Right atrium auricular region (tissue), 2 donors: ENCODE data around the gene TRUB2. TPM values are rescaled to one million over a fixed set of nuclear protein-coding genes. Genes with fewer than 3 reads are reported as not detected.

ENCODE experiments used
- DNase-seq: peaks from one replicate; pipeline ENCODE4 v3.0.0-alpha.2; 2019; ENCODE audit warnings: low spot score
- H3K27ac ChIP-seq, 2 donors: fragments of 200-600 bp; sonication (generic); 1 replicate in 1 of 2; 2 replicates in 1 of 2; pipeline ENCODE4 v1.5.1; 2016 to 2019
- H3K27me3 ChIP-seq, 2 donors: fragments of 200-600 bp; sonication (generic); one replicate each; pipeline versions ENCODE4 v1.5.1 to v1.6.0; 2017 to 2019
- H3K36me3 ChIP-seq: fragments of 200-600 bp; sonication (generic); one replicate; pipeline ENCODE4 v1.5.1; 2016
- H3K4me1 ChIP-seq, 2 donors: fragments of 200-600 bp; sonication (generic); one replicate each; pipeline versions ENCODE4 v1.5.1 to v1.6.0; 2017 to 2019
- H3K4me3 ChIP-seq, 2 donors: fragments of 200-600 bp; sonication (generic); 1 replicate in 1 of 2; 2 replicates in 1 of 2; pipeline ENCODE4 v1.5.1; 2017 to 2019; ENCODE audit warnings: mild to moderate bottlenecking in 1 of 2, moderate library complexity in 1 of 2
- H3K9me3 ChIP-seq, 2 donors: fragments of 200-600 bp; sonication (generic); one replicate each; pipeline ENCODE4 v1.5.1; 2019
- CTCF ChIP-seq, 2 donors: fragments of 200-600 bp; sonication (generic); IDR thresholded peaks; one replicate each; pipeline ENCODE4 v1.5.1; 2019; ENCODE audit warnings: antibody characterized with exemption in 2 of 2
- total RNA-seq, 2 donors: library from RNA; depleted of rRNA; stranded (reverse); fragments of >200 nt; gene quantifications; one replicate each; pipeline ENCODE4 v1.1.0, GENCODE V29; 2016

Gene TRUB2
- total RNA-seq, 2 donors from 2014 or later, result 9.3 to 10.2 TPM

GRCh38 chr9:128266868-128267590 lies 55.2 kb downstream of the TRUB2 start:
- no peaks in the 10 kb centered on the region for H3K27me3 ChIP-seq
- H3K4me3 ChIP-seq, result no peak overlapping the region
- no peak for TF ChIP-seq CTCF (IDR thresholded peaks at IDR 0.05)
- H3K4me1 ChIP-seq, result no peaks in the 10 kb centered on the region
- H3K9me3 ChIP-seq, result no peaks in the 10 kb centered on the region
- H3K36me3 ChIP-seq, result peaks cover 72% of the 10 kb centered on the region
- H3K27ac ChIP-seq, result no peak overlapping the region
- no peak for DNase-seq

GRCh38 chr9:128265348-128265847 lies 56.8 kb downstream of the TRUB2 start:
- Histone ChIP-seq H3K36me3 (peaks cover 77% of the 10 kb centered on the region), H3K4me1 (no peaks in the 10 kb centered on the region), H3K9me3 (no peaks in the 10 kb centered on the region), H3K27me3 (no peaks in the 10 kb centered on the region), H3K27ac (no peak overlapping the region), H3K4me3 (no peak overlapping the region)
- TF ChIP-seq CTCF (IDR thresholded peaks at IDR 0.05), result no peak
- DNase-seq, result no peak

GRCh38 chr9:128262687-128263086 lies 59.6 kb downstream of the TRUB2 start:
- Histone ChIP-seq H3K9me3 (no peaks in the 10 kb centered on the region), H3K27me3 (no peaks in the 10 kb centered on the region), H3K4me3 (no peak overlapping the region), H3K36me3 (peaks cover 95% of the 10 kb centered on the region), H3K27ac (no peak overlapping the region), H3K4me1 (no peaks in the 10 kb centered on the region)
- DNase-seq, result no peak
- no peak for TF ChIP-seq CTCF (IDR thresholded peaks at IDR 0.05)

GRCh38 chr9:128260340-128260739 lies 61.9 kb downstream of the TRUB2 start:
- Histone ChIP-seq H3K27ac (no peak overlapping the region), H3K4me1 (no peaks in the 10 kb centered on the region), H3K4me3 (no peak overlapping the region), H3K9me3 (no peaks in the 10 kb centered on the region), H3K36me3 (peaks cover 85% of the 10 kb centered on the region), H3K27me3 (no peaks in the 10 kb centered on the region)
- no peak for DNase-seq
- TF ChIP-seq CTCF (IDR thresholded peaks at IDR 0.05), result no peak

GRCh38 chr9:128259156-128259555 lies 63.1 kb downstream of the TRUB2 start:
- TF ChIP-seq CTCF (IDR thresholded peaks at IDR 0.05), result no peak
- H3K4me1 ChIP-seq, result no peaks in the 10 kb centered on the region
- peaks cover 73% of the 10 kb centered on the region for H3K36me3 ChIP-seq
- no peaks in the 10 kb centered on the region for H3K27me3 ChIP-seq
- H3K27ac ChIP-seq, result no peak overlapping the region
- no peak overlapping the region for H3K4me3 ChIP-seq
- DNase-seq, result no peak
- H3K9me3 ChIP-seq, result no peaks in the 10 kb centered on the region

- peaks cover 68% of the 10 kb centered on the region for H3K36me3 ChIP-seq
- H3K4me3 ChIP-seq, result no peak overlapping the region
- no peaks in the 10 kb centered on the region for H3K9me3 ChIP-seq
- H3K27me3 ChIP-seq, result no peaks in the 10 kb centered on the region
- no peaks in the 10 kb centered on the region for H3K4me1 ChIP-seq
- no peak for TF ChIP-seq CTCF (IDR thresholded peaks at IDR 0.05)
- DNase-seq, result no peak
- no peak overlapping the region for H3K27ac ChIP-seq
Observed at GRCh38 chr9:128258326-128258725, 63.9 kb downstream of the TRUB2 start.
